Neural cell (in vitro differentiated cells): ENCODE results near the gene CTSA.

Experiments
- CTCF ChIP-seq: fragments of 450-650 bp; IDR thresholded peaks from 2 replicates; pipeline ENCODE4 v1.5.1; 2014; ENCODE audit warnings: antibody characterized with exemption, mild to moderate bottlenecking, moderate library complexity; ENCODE audit not compliant: poor library complexity, severe bottlenecking
- POLR2AphosphoS5 ChIP-seq: IDR thresholded peaks from 2 replicates; pipeline ENCODE4 v1.6.1; 2012

GRCh38 chr20:45892049-45892825, 1.1 kb downstream of the CTSA start:
- TF ChIP-seq CTCF (peak; percentile 16), POLR2AphosphoS5 (no peak)
